HG03442 (cell line): ENCODE measurements around the gene ATXN7L1.
A peak's percentile ranks its signal among the peaks of the same experiment; 100 is the strongest.

Experiments
- ATAC-seq: cut with Tn5 transposase; IDR thresholded peaks from one replicate; pipeline ENCODE4 v1.9.1; 2021; ENCODE audit warnings: mild to moderate bottlenecking, moderate library complexity; ENCODE audit not compliant: unreplicated experiment

ATXN7L1 gene

GRCh38 chr7:105682341-105683060 is 193.9 kb downstream of the ATXN7L1 start:
- no peak for ATAC-seq

- no peak for ATAC-seq
Measured at GRCh38 chr7:105680505-105681187, 195.8 kb downstream of the ATXN7L1 start.

- ATAC-seq: peak; percentile 53
Measured at GRCh38 chr7:105678811-105679495, 197.4 kb downstream of the ATXN7L1 start.

GRCh38 chr7:105677817-105678573 is 198.4 kb downstream of the ATXN7L1 start:
- peak; percentile 54 for ATAC-seq

- ATAC-seq: no peak
Measured at GRCh38 chr7:105677410-105677730, 199.0 kb downstream of the ATXN7L1 start.

- no peak for ATAC-seq
Measured at GRCh38 chr7:105675934-105676371, 200.4 kb downstream of the ATXN7L1 start.

- ATAC-seq: no peak
Measured at GRCh38 chr7:105674200-105674920, 202.0 kb downstream of the ATXN7L1 start.

GRCh38 chr7:105673367-105674084 is 202.9 kb downstream of the ATXN7L1 start:
- no peak for ATAC-seq

- no peak for ATAC-seq
Measured at GRCh38 chr7:105672801-105673200, 203.6 kb downstream of the ATXN7L1 start.

GRCh38 chr7:105666324-105666723 is 210.1 kb downstream of the ATXN7L1 start:
- ATAC-seq: no peak

- no peak for ATAC-seq
Measured at GRCh38 chr7:105665684-105666083, 210.7 kb downstream of the ATXN7L1 start.

- ATAC-seq: no peak
Measured at GRCh38 chr7:105664816-105665525, 211.4 kb downstream of the ATXN7L1 start.

GRCh38 chr7:105662998-105663397 is 213.4 kb downstream of the ATXN7L1 start:
- ATAC-seq: no peak

- no peak for ATAC-seq
Measured at GRCh38 chr7:105661625-105662024, 214.8 kb downstream of the ATXN7L1 start.

- ATAC-seq: peak; percentile 47
Measured at GRCh38 chr7:105656922-105657521, 219.4 kb downstream of the ATXN7L1 start.

- no peak for ATAC-seq
Measured at GRCh38 chr7:105655500-105656380, 220.7 kb downstream of the ATXN7L1 start.

GRCh38 chr7:105655067-105655466 is 221.3 kb downstream of the ATXN7L1 start:
- no peak for ATAC-seq
